ENCODE results near the gene CST6. TPM values are rescaled to one million over a fixed set of nuclear protein-coding genes. Genes with fewer than 3 reads are reported as not detected.
"Not testable (repeated sequence)": the region's sequence is repeated elsewhere in the genome, so short reads cannot be mapped to it uniquely, and the experiment has no call there.

Gene CST6
- total RNA-seq, 2 donors from 2014 or later, result 2.6 to 6.3 TPM

GRCh38 chr11:66020618-66021357 lies 9.0 kb downstream of the CST6 start:
- H3K4me3 ChIP-seq, result no peak overlapping the region
- no peaks in the 10 kb centered on the region for H3K27me3 ChIP-seq
- no peak for TF ChIP-seq CTCF (IDR thresholded peaks at IDR 0.05)
- no peaks in the 10 kb centered on the region for H3K36me3 ChIP-seq
- peaks cover 0 to 24% of the 10 kb centered on the region in 2 donors for H3K4me1 ChIP-seq
- no peak overlapping the region for H3K27ac ChIP-seq
- DNase-seq (ENCODE audit: low spot score), result no peak
- no peaks in the 10 kb centered on the region for H3K9me3 ChIP-seq

- Histone ChIP-seq H3K9me3 (no peaks in the 10 kb centered on the region), H3K27ac (no peak overlapping the region), H3K27me3 (no peaks in the 10 kb centered on the region), H3K36me3 (no peaks in the 10 kb centered on the region), H3K4me3 (peak overlapping the region in 1 of 2 donors; percentile 17), H3K4me1 (peaks cover 0 to 16% of the 10 kb centered on the region in 2 donors)
- TF ChIP-seq CTCF (IDR thresholded peaks at IDR 0.05), result peak; percentile 93 to 97
- peak; percentile 68 for DNase-seq (ENCODE audit: low spot score)
Measured at GRCh38 chr11:66022401-66023185, 10.8 kb downstream of the CST6 start.

GRCh38 chr11:66023186-66023440 lies 11.3 kb downstream of the CST6 start:
- H3K36me3 ChIP-seq; DNase-seq (ENCODE audit: low spot score); H3K9me3 ChIP-seq; H3K27ac ChIP-seq; H3K27me3 ChIP-seq; H3K4me3 ChIP-seq: not testable (repeated sequence)
- peaks cover 0 to 16% of the 10 kb centered on the region in 2 donors for H3K4me1 ChIP-seq

- H3K4me1 ChIP-seq, result peaks cover 0 to 13% of the 10 kb centered on the region in 2 donors
- H3K27me3 ChIP-seq, result no peaks in the 10 kb centered on the region
- H3K4me3 ChIP-seq, result no peak within 1 kb of the TSS
- no peaks in the 10 kb centered on the region for H3K9me3 ChIP-seq
- no peaks in the 10 kb centered on the region for H3K36me3 ChIP-seq
- no peak for TF ChIP-seq CTCF (IDR thresholded peaks at IDR 0.05)
- H3K27ac ChIP-seq, result no peak within 1 kb of the TSS
- DNase-seq (ENCODE audit: low spot score), result no peak
Measured at GRCh38 chr11:66026017-66026529, 14.3 kb downstream of the CST6 start, which contains the start of gene CATSPER1. Gene CATSPER1 (minus strand): TSS chr11:66026479. CDS start chr11:66026379, 100 bp downstream.

- Histone ChIP-seq H3K9me3 (no peaks in the 10 kb centered on the region), H3K36me3 (no peaks in the 10 kb centered on the region), H3K4me3 (no peak overlapping the region), H3K4me1 (peaks cover 0 to 6% of the 10 kb centered on the region in 2 donors), H3K27ac (no peak overlapping the region), H3K27me3 (no peaks in the 10 kb centered on the region)
- TF ChIP-seq CTCF (IDR thresholded peaks at IDR 0.05), result no peak
- DNase-seq (ENCODE audit: low spot score), result no peak
Measured at GRCh38 chr11:66032957-66033735, 21.3 kb downstream of the CST6 start.

Measured in right atrium auricular region (tissue), 2 donors.